Measurements from ENCODE around the gene INO80E.

Gene INO80E

GRCh38 chr16:29995911-29996765 is at the start of gene INO80E:
Gene INO80E, plus strand, starts transcription at chr16:29996241. Its CDS starts 70 bp downstream, at chr16:29996311.
- Histone ChIP-seq H3K9me2 (replicated peaks; ENCODE audit: insufficient read depth, low read length) (no peaks in the 10 kb centered on the region), H3K4me1 (ENCODE audit: low read length) (peaks cover 12% of the 10 kb centered on the region), H2AFZ (ENCODE audit: low read length) (peak within 1 kb of the TSS; percentile 95), H4K20me1 (ENCODE audit: insufficient read depth, low read length) (no peaks in the 10 kb centered on the region), H3K9me3 (replicated peaks; ENCODE audit: insufficient read depth, low read length) (no peaks in the 10 kb centered on the region), H3K27ac (ENCODE audit: low read length) (peak within 1 kb of the TSS; percentile 99), H3K79me2 (ENCODE audit: low read length) (peaks cover 11% of the 10 kb centered on the region), H3K27me3 (replicated peaks; ENCODE audit: insufficient read depth, low read length) (no peaks in the 10 kb centered on the region), H3F3A (ENCODE audit: insufficient read depth, low read length) (peaks cover 13% of the 10 kb centered on the region; the same call in 1 of the 2 replicates), H3K36me3 (replicated peaks; ENCODE audit: insufficient read depth, low read length) (0 out of 2 replicates have a peak, but pooled peaks cover 2% of the 10 kb centered on the region), H3K4me3 (ENCODE audit: low read length) (peak within 1 kb of the TSS; percentile 98), H3K4me2 (ENCODE audit: low read depth, low read length) (peak within 1 kb of the TSS; percentile 99), H3K9ac (ENCODE audit: low read length) (peak within 1 kb of the TSS; percentile 100)
- peak; percentile 98 for DNase-seq
- TF ChIP-seq EZH2 (optimal IDR thresholded peaks at IDR 0.05; ENCODE audit: low read depth, low read length) = no peak
- TF ChIP-seq CTCF (IDR thresholded peaks at IDR 0.05; ENCODE audit: low read length) = no peak
- TF ChIP-seq EZH2phosphoT487 (IDR thresholded peaks at IDR 0.05; ENCODE audit: low read length) = no peak

- H3K27ac ChIP-seq (ENCODE audit: low read length) = no peak overlapping the region
- no peaks in the 10 kb centered on the region; the same call in 1 of the 2 replicates for H3K27me3 ChIP-seq (replicated peaks; ENCODE audit: insufficient read depth, low read length)
- no peaks in the 10 kb centered on the region for H4K20me1 ChIP-seq (ENCODE audit: insufficient read depth, low read length)
- H3K9ac ChIP-seq (ENCODE audit: low read length) = no peak overlapping the region
- no peaks in the 10 kb centered on the region for H3K9me3 ChIP-seq (replicated peaks; ENCODE audit: insufficient read depth, low read length)
- no peak overlapping the region for H3K4me2 ChIP-seq (ENCODE audit: low read depth, low read length)
- H3K4me1 ChIP-seq (ENCODE audit: low read length) = no peaks in the 10 kb centered on the region
- no peak overlapping the region for H3K4me3 ChIP-seq (ENCODE audit: low read length)
- no peaks in the 10 kb centered on the region for H3K9me2 ChIP-seq (replicated peaks; ENCODE audit: insufficient read depth, low read length)
- H2AFZ ChIP-seq (ENCODE audit: low read length) = no peak overlapping the region
- no peaks in the 10 kb centered on the region for H3K36me3 ChIP-seq (replicated peaks; ENCODE audit: insufficient read depth, low read length)
- TF ChIP-seq EZH2 (optimal IDR thresholded peaks at IDR 0.05; ENCODE audit: low read depth, low read length) (no peak), CTCF (IDR thresholded peaks at IDR 0.05; ENCODE audit: low read length) (no peak), EZH2phosphoT487 (IDR thresholded peaks at IDR 0.05; ENCODE audit: low read length) (no peak)
- DNase-seq = no peak
- H3K79me2 ChIP-seq (ENCODE audit: low read length) = no peaks in the 10 kb centered on the region
- no peaks in the 10 kb centered on the region for H3F3A ChIP-seq (ENCODE audit: insufficient read depth, low read length)
Measured at GRCh38 chr16:29947897-29948296, 48.1 kb upstream of the INO80E start.

- Histone ChIP-seq H3K79me2 (ENCODE audit: low read length) (no peaks in the 10 kb centered on the region), H3K36me3 (replicated peaks; ENCODE audit: insufficient read depth, low read length) (no peaks in the 10 kb centered on the region), H4K20me1 (ENCODE audit: insufficient read depth, low read length) (no peaks in the 10 kb centered on the region), H3F3A (ENCODE audit: insufficient read depth, low read length) (0 out of 2 replicates have a peak, but pooled peaks cover 3% of the 10 kb centered on the region), H3K9me2 (replicated peaks; ENCODE audit: insufficient read depth, low read length) (no peaks in the 10 kb centered on the region), H3K9me3 (replicated peaks; ENCODE audit: insufficient read depth, low read length) (no peaks in the 10 kb centered on the region), H3K4me1 (ENCODE audit: low read length) (peaks cover 4% of the 10 kb centered on the region), H2AFZ (ENCODE audit: low read length) (no peak overlapping the region), H3K27ac (ENCODE audit: low read length) (no peak overlapping the region), H3K27me3 (replicated peaks; ENCODE audit: insufficient read depth, low read length) (no peaks in the 10 kb centered on the region; the same call in 1 of the 2 replicates), H3K4me3 (ENCODE audit: low read length) (no peak overlapping the region), H3K4me2 (ENCODE audit: low read depth, low read length) (no peak overlapping the region), H3K9ac (ENCODE audit: low read length) (no peak overlapping the region)
- TF ChIP-seq CTCF (IDR thresholded peaks at IDR 0.05; ENCODE audit: low read length) (no peak), EZH2phosphoT487 (IDR thresholded peaks at IDR 0.05; ENCODE audit: low read length) (no peak)
- no peak for DNase-seq
Measured at GRCh38 chr16:29950806-29951461, 45.1 kb upstream of the INO80E start.
